HepG2 (cell line): ENCODE results near the gene MRPL37. TPM values are rescaled to one million over a fixed set of nuclear protein-coding genes. Genes with fewer than 3 reads are reported as not detected.
A peak's percentile ranks its signal among the peaks of the same experiment; 100 is the strongest.

Experiments used
- ATAC-seq: fragments of 200-7000 bp; cut with Tn5 transposase; 3 replicates; pipeline ENCODE4 v1.9.1; 2020; ENCODE audit warnings: mild to moderate bottlenecking, moderate library complexity
- BruUV-seq: library from RNA; stranded (reverse); fragments of 400-500 nt; replicated peaks from 2 replicates; lab custom pipeline; 2021; lab: Mats Ljungman, UMichigan
- CTCF ChIA-PET: fragments of 300-600 bp; formaldehyde crosslinking; extraction: SDS; loops from one replicate; lab custom pipeline; 2021; ENCODE audit warnings: low total read pairs, inconsistent platforms, low intra/inter-chr PET ratio; lab: Yijun Ruan, JAX
- POLR2A ChIA-PET: fragments of 350-600 bp; sonication (Branson Sonifier 250); formaldehyde crosslinking; loops from one replicate; lab custom pipeline; 2020; ENCODE audit warnings: antibody characterized with exemption, inconsistent platforms; lab: Yijun Ruan, JAX
- DNase-seq: peaks from one replicate; pipeline ENCODE4 v3.0.0-alpha.2; 2015; ENCODE audit warnings: low spot score
- FAIRE-seq: peaks from 3 replicates; lab custom pipeline; 2011; peaks lifted over from hg19 to GRCh38; lab: Jason Lieb, UNC
- H2AFZ ChIP-seq: one replicate; pipeline ENCODE4 v1.6.1; 2011; ENCODE audit warnings: low read length, inconsistent platforms
- H3K27ac ChIP-seq: fragments of 300-600 bp; 3 replicates; pipeline ENCODE4 v1.8.0; 2011; ENCODE audit warnings: mixed run types, mild to moderate bottlenecking, mixed read lengths, low read length, inconsistent platforms; ENCODE audit not compliant: insufficient read depth; ENCODE audit errors: extremely low read length
- H3K27me3 ChIP-seq, 2 experiments: fragments of 200-600 bp in 1 of 2; 2 replicates in 1 of 2; 3 replicates in 1 of 2; pipeline versions ENCODE4 v1.6.0 to v1.8.0; 2011; ENCODE audit warnings: low read length in 2 of 2, mild to moderate bottlenecking in 2 of 2, moderate library complexity in 2 of 2, inconsistent platforms in 1 of 2; ENCODE audit not compliant: insufficient read depth in 2 of 2, control insufficient read depth in 1 of 2
- H3K36me3 ChIP-seq, 2 experiments: fragments of 200-600 bp in 1 of 2; replicated peaks in 1 of 2; 2 replicates in 1 of 2; 3 replicates in 1 of 2; pipeline versions ENCODE4 v1.5.1 to v1.8.0; 2011; ENCODE audit warnings: low read length in 2 of 2, inconsistent platforms in 1 of 2; ENCODE audit not compliant: insufficient read depth in 2 of 2, control insufficient read depth in 1 of 2
- H3K4me1 ChIP-seq: 2 replicates; pipeline ENCODE4 v1.5.1; 2012; ENCODE audit warnings: low read length, inconsistent platforms; ENCODE audit not compliant: insufficient read depth
- H3K4me2 ChIP-seq: 2 replicates; pipeline ENCODE4 v1.6.0; 2011; ENCODE audit warnings: low read depth, low read length, inconsistent platforms
- H3K4me3 ChIP-seq, 3 experiments: fragments of 200-600 bp in 1 of 3; sonication (generic), shearing (Covaris generic) in 1 of 3; replicated peaks in 1 of 3; 2 replicates each; pipeline ENCODE4 v1.5.1; 2011 to 2016; ENCODE audit warnings: low read length in 3 of 3, inconsistent platforms in 2 of 3, low read depth in 2 of 3, mild to moderate bottlenecking in 2 of 3, control low read depth in 1 of 3, mixed read lengths in 1 of 3; ENCODE audit not compliant: insufficient read depth in 1 of 3
- H3K79me2 ChIP-seq: one replicate; pipeline ENCODE4 v1.6.1; 2011; ENCODE audit warnings: low read length, inconsistent platforms; ENCODE audit not compliant: insufficient read depth
- H3K9ac ChIP-seq: 2 replicates; pipeline ENCODE4 v1.6.0; 2011; ENCODE audit warnings: mild to moderate bottlenecking, low read depth, low read length, inconsistent platforms; ENCODE audit not compliant: insufficient read depth
- H3K9me3 ChIP-seq: 2 replicates; pipeline ENCODE4 v1.5.1; 2012; ENCODE audit warnings: mild to moderate bottlenecking, low read length
- H4K20me1 ChIP-seq: 2 replicates; pipeline ENCODE4 v1.6.0; 2011; ENCODE audit warnings: inconsistent platforms, mild to moderate bottlenecking, low read length, moderate library complexity; ENCODE audit not compliant: insufficient read depth
- ATM ChIP-seq: fragments of 450-650 bp; IDR thresholded peaks from 2 replicates; pipeline ENCODE4 v1.7.1; 2017; ENCODE audit warnings: mild to moderate bottlenecking, borderline replicate concordance
- FOSL1 ChIP-seq: sonication (generic); formaldehyde crosslinking; IDR thresholded peaks from 2 replicates; pipeline ENCODE4 v1.9.0; 2021; ENCODE audit warnings: missing genetic modification reagents, borderline replicate concordance
- FOSL2 ChIP-seq: sonication (generic); formaldehyde crosslinking; IDR thresholded peaks from 2 replicates; pipeline ENCODE4 v1.4.0; 2020; ENCODE audit warnings: missing genetic modification reagents
- HNF4A ChIP-seq: sonication (generic); formaldehyde crosslinking; IDR thresholded peaks from 2 replicates; pipeline ENCODE4 v1.4.0; 2020; ENCODE audit warnings: missing genetic modification reagents
- JUNB ChIP-seq: sonication (generic); formaldehyde crosslinking; IDR thresholded peaks from 2 replicates; pipeline ENCODE4 v1.8.0; 2022; ENCODE audit warnings: missing genetic modification reagents, mild to moderate bottlenecking, borderline replicate concordance
- NFATC3 ChIP-seq: sonication (generic); formaldehyde crosslinking; IDR thresholded peaks from 2 replicates; pipeline ENCODE4 v1.5.1; 2020; ENCODE audit warnings: mild to moderate bottlenecking, missing genetic modification reagents
- SAP130 ChIP-seq: IDR thresholded peaks from 2 replicates; pipeline ENCODE4 v1.6.1; 2016; ENCODE audit warnings: low read depth
- TEAD3 ChIP-seq: optimal IDR thresholded peaks from 2 replicates; pipeline ENCODE3; 2016; ENCODE audit warnings: borderline replicate concordance
- ZNF207 ChIP-seq: fragments of 450-650 bp; IDR thresholded peaks from 2 replicates; pipeline ENCODE4 v1.6.1; 2016; ENCODE audit warnings: antibody characterized with exemption, borderline replicate concordance
- ZNF460 ChIP-seq: sonication (generic); formaldehyde crosslinking; IDR thresholded peaks from 2 replicates; pipeline ENCODE4 v1.5.1; 2020; ENCODE audit warnings: missing genetic modification reagents, mild to moderate bottlenecking, borderline replicate concordance
- ZNF629 ChIP-seq: sonication (generic); formaldehyde crosslinking; conservative IDR thresholded peaks from 2 replicates; pipeline ENCODE4 v1.5.0; 2020; ENCODE audit warnings: missing genetic modification reagents
- ZNF768 ChIP-seq: sonication (generic); formaldehyde crosslinking; IDR thresholded peaks from 2 replicates; pipeline ENCODE4 v1.4.0; 2020; ENCODE audit warnings: missing genetic modification reagents
- WGBS: methylation state at CpG from one replicate; pipeline ENCODE4 v1.1.6; 2017; ENCODE audit warnings: low lambda C conversion rate; 5-methylcytosine and 5-hydroxymethylcytosine counted together
- in situ Hi-C: cut with HindIII; loops from 2 replicates; pipeline ENCODE4 v1.10.0; 2017; ENCODE audit warnings: low pct_unique_long_range_greater_than_20kb; ENCODE audit not compliant: extremely low pct_ligation_motif_present
- intact Hi-C: fragments of 100-400 bp; cut with micrococcal nuclease; formaldehyde crosslinking; loops from one replicate; pipeline ENCODE4 v1.10.0; 2022; ENCODE audit not compliant: unreplicated experiment
- polyA plus RNA-seq, 8 experiments: library from polyadenylated mRNA; depleted of rRNA in 3 of 8; stranded (reverse) in 7 of 8; unstranded in 1 of 8; fragments of >200 nt; fragmentation: Illumina TruSeq in 4 of 8; extraction: Trizol in 4 of 8; gene quantifications; 2 replicates each; pipeline versions ENCODE4 v1.2.1 to v1.2.3, GENCODE V29; 2011 to 2016; ENCODE audit warnings: low read depth in 4 of 8, missing spikeins in 1 of 8, mixed read lengths in 1 of 8; ENCODE audit not compliant: insufficient read depth in 1 of 8
- total RNA-seq, 5 experiments: library from RNA; depleted of rRNA; stranded (reverse); fragments of >200 nt; fragmentation: Illumina TruSeq; extraction: Trizol; gene quantifications; 2 replicates each; pipeline ENCODE4 v1.2.3, GENCODE V29; 2016; ENCODE audit warnings: low read depth in 1 of 5
- TF ChIP-seq, protein P1 (sequence below): IDR thresholded peaks from 2 replicates; pipeline ENCODE4 v1.6.1; 2016
- TF ChIP-seq, protein P2 (sequence below): sonication (generic); formaldehyde crosslinking; conservative IDR thresholded peaks from 2 replicates; pipeline ENCODE4 v1.8.1; 2023; ENCODE audit warnings: missing genetic modification reagents
- TF ChIP-seq, protein P3 (sequence below): sonication (generic); formaldehyde crosslinking; IDR thresholded peaks from 2 replicates; pipeline ENCODE4 v1.4.0; 2020; ENCODE audit warnings: mild to moderate bottlenecking, missing genetic modification reagents, borderline replicate concordance
- TF ChIP-seq, protein P4 (sequence below): sonication (generic); formaldehyde crosslinking; IDR thresholded peaks from 2 replicates; pipeline ENCODE4 v1.4.0; 2020; ENCODE audit warnings: missing genetic modification reagents

MRPL37 gene
- total and polyA plus RNA-seq, 2 of the 13 experiments (the other 11 are each of a cell fraction or from before 2014, with no cell fraction given): 31.7 to 127 TPM

DNA sequence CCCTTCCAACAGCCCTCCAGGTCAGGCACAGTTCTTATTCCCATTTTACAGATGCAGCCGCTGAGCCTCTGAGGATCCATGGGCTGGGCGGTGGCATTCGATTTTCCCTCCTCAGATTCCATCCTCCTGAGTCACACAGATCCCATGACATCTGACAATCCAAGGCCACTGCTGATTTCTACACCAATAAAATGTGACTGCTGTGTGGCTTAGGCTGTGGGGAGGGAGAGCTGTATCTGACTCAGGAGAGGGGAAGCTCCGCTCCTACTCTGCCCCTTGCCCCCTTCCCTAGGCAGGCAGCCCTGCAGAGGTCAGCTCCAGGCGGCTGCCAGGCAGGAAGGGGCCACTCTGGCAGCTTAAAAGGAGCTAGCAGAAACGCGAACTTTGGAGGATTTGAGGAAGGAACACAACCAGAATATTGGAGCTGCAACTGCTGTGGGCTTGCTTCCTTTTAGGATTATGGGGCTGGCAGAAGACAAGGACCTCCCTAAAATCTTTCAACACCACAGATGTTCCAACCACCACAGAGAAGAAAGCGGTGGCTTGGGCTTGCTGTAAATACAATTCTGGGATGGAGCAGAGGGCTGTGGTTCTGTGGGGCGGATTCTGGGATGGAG lies 50.0 kb downstream of the MRPL37 start:
- no peaks in the 10 kb centered on the region for H4K20me1 ChIP-seq
- no peak for FAIRE-seq
- no peak overlapping the region for H2AFZ ChIP-seq
- no peaks in the 10 kb centered on the region for H3K27me3 ChIP-seq
- H3K9ac ChIP-seq: no peak overlapping the region
- no peaks in the 10 kb centered on the region for H3K9me3 ChIP-seq
- H3K4me2 ChIP-seq: no peak overlapping the region
- in situ Hi-C loops: no loop called here
- intact Hi-C loops: no loop called here
- peak; percentile 70 for ATAC-seq
- H3K4me3 ChIP-seq: no peak overlapping the region
- BruUV-seq: no TSS peak
- DNase-seq: peak; percentile 66
- ChIA-PET CTCF (no interaction called here), POLR2A (no interaction called here)
- no peaks in the 10 kb centered on the region for H3K79me2 ChIP-seq
- H3K36me3 ChIP-seq: peaks cover 10 to 11% of the 10 kb centered on the region in 2 experiments; a peak in 4 of 5 replicates
- H3K4me1 ChIP-seq: no peaks in the 10 kb centered on the region
- no peak overlapping the region for H3K27ac ChIP-seq
- WGBS: 88% methylated on average over 7 of the region's 9 CpGs
- TF ChIP-seq ATM: no peak
- peak; percentile 71 for TF ChIP-seq ZNF768 (CRISPR knock-in tag)
- peak; percentile 73 for TF ChIP-seq ZNF460 (CRISPR knock-in tag)
- TF ChIP-seq, protein P1, sequence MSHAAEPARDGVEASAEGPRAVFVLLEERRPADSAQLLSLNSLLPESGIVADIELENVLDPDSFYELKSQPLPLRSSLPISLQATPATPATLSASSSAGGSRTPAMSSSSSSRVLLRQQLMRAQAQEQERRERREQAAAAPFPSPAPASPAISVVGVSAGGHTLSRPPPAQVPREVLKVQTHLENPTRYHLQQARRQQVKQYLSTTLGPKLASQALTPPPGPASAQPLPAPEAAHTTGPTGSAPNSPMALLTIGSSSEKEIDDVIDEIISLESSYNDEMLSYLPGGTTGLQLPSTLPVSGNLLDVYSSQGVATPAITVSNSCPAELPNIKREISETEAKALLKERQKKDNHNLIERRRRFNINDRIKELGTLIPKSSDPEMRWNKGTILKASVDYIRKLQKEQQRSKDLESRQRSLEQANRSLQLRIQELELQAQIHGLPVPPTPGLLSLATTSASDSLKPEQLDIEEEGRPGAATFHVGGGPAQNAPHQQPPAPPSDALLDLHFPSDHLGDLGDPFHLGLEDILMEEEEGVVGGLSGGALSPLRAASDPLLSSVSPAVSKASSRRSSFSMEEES (CRISPR knock-in tag): peak; percentile 68; the same call in 1 of the 2 replicates
- TF ChIP-seq JUNB: peak; percentile 34; the same call in 1 of the 2 replicates
- TF ChIP-seq FOSL2 (CRISPR knock-in tag): peak; percentile 85
- TF ChIP-seq, protein P2, sequence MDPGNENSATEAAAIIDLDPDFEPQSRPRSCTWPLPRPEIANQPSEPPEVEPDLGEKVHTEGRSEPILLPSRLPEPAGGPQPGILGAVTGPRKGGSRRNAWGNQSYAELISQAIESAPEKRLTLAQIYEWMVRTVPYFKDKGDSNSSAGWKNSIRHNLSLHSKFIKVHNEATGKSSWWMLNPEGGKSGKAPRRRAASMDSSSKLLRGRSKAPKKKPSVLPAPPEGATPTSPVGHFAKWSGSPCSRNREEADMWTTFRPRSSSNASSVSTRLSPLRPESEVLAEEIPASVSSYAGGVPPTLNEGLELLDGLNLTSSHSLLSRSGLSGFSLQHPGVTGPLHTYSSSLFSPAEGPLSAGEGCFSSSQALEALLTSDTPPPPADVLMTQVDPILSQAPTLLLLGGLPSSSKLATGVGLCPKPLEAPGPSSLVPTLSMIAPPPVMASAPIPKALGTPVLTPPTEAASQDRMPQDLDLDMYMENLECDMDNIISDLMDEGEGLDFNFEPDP: no peak
- peak; percentile 46 for TF ChIP-seq TEAD3 (CRISPR knock-in tag)
- peak; percentile 26; the same call in 1 of the 2 replicates for TF ChIP-seq SAP130 (CRISPR knock-in tag)
- TF ChIP-seq, protein P3, sequence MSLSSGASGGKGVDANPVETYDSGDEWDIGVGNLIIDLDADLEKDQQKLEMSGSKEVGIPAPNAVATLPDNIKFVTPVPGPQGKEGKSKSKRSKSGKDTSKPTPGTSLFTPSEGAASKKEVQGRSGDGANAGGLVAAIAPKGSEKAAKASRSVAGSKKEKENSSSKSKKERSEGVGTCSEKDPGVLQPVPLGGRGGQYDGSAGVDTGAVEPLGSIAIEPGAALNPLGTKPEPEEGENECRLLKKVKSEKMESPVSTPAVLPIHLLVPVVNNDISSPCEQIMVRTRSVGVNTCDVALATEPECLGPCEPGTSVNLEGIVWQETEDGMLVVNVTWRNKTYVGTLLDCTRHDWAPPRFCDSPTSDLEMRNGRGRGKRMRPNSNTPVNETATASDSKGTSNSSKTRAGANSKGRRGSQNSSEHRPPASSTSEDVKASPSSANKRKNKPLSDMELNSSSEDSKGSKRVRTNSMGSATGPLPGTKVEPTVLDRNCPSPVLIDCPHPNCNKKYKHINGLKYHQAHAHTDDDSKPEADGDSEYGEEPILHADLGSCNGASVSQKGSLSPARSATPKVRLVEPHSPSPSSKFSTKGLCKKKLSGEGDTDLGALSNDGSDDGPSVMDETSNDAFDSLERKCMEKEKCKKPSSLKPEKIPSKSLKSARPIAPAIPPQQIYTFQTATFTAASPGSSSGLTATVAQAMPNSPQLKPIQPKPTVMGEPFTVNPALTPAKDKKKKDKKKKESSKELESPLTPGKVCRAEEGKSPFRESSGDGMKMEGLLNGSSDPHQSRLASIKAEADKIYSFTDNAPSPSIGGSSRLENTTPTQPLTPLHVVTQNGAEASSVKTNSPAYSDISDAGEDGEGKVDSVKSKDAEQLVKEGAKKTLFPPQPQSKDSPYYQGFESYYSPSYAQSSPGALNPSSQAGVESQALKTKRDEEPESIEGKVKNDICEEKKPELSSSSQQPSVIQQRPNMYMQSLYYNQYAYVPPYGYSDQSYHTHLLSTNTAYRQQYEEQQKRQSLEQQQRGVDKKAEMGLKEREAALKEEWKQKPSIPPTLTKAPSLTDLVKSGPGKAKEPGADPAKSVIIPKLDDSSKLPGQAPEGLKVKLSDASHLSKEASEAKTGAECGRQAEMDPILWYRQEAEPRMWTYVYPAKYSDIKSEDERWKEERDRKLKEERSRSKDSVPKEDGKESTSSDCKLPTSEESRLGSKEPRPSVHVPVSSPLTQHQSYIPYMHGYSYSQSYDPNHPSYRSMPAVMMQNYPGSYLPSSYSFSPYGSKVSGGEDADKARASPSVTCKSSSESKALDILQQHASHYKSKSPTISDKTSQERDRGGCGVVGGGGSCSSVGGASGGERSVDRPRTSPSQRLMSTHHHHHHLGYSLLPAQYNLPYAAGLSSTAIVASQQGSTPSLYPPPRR (CRISPR knock-in tag): no peak
- TF ChIP-seq FOSL1: peak; percentile 45; the same call in 1 of the 2 replicates
- no peak for TF ChIP-seq NFATC3 (CRISPR knock-in tag)
- TF ChIP-seq, protein P4, sequence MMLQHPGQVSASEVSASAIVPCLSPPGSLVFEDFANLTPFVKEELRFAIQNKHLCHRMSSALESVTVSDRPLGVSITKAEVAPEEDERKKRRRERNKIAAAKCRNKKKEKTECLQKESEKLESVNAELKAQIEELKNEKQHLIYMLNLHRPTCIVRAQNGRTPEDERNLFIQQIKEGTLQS: 0 out of 2 replicates have a peak, but pooled peaks have one; percentile 27
- TF ChIP-seq ZNF207: no peak
- TF ChIP-seq HNF4A (CRISPR knock-in tag): no peak
- peak; percentile 90 for TF ChIP-seq ZNF629 (CRISPR knock-in tag)
